ENCODE data around the gene OAT. TPM values are rescaled to one million over a fixed set of nuclear protein-coding genes. Genes with fewer than 3 reads are reported as not detected.
A peak's percentile ranks its signal among the peaks of the same experiment; 100 is the strongest.

The OAT gene
- total and polyA plus RNA-seq, 10 of the 15 experiments (the other 5 are each of a cell fraction or from before 2014, with no cell fraction given) = 1.2 to 9.8 (median 1.6) TPM

- no peaks in the 10 kb centered on the region for H4K20me1 ChIP-seq (ENCODE audit: control insufficient read depth, insufficient read depth)
- H3K9ac ChIP-seq (ENCODE audit: control insufficient read depth, insufficient read depth, low read length) = no peak overlapping the region
- POLR2A ChIA-PET = no interaction called here
- BruUV-seq (replicated peaks) = no TSS peak
- RAD21 ChIA-PET (ENCODE audit: unreplicated experiment) = no interaction called here
- intact Hi-C loops (cut with micrococcal nuclease; ENCODE audit: unreplicated experiment) = no loop called here
- no peaks in the 10 kb centered on the region for H3K36me3 ChIP-seq (ENCODE audit: control insufficient read depth in 2 of 2, insufficient read depth in 2 of 2, low read length in 1 of 2)
- H3K4me1 ChIP-seq (ENCODE audit: control insufficient read depth, insufficient read depth, low read length) = no peaks in the 10 kb centered on the region
- no peak overlapping the region for H3K27ac ChIP-seq (ENCODE audit: control insufficient read depth, insufficient read depth)
- ATAC-seq (no peak), DNase-seq (ENCODE audit: low read depth, low spot score) (no peak), FAIRE-seq (no peak)
- no peak for TF ChIP-seq BACH1 (IDR thresholded peaks at IDR 0.05; ENCODE audit: borderline replicate concordance)
- no peak for TF ChIP-seq ZNF217 (IDR thresholded peaks at IDR 0.05)
- no peak for TF ChIP-seq HCFC1 (IDR thresholded peaks at IDR 0.05; ENCODE audit: low read length)
- no peak for TF ChIP-seq RAD51 (IDR thresholded peaks at IDR 0.05)
- TF ChIP-seq HDAC6 (IDR thresholded peaks at IDR 0.05; ENCODE audit: unreplicated experiment) = no peak
- TF ChIP-seq LARP7 (IDR thresholded peaks at IDR 0.05) = no peak
- no peak for TF ChIP-seq SPI1 (IDR thresholded peaks at IDR 0.05; ENCODE audit: borderline replicate concordance, insufficient read depth, low read depth, low read length)
- no peak for TF ChIP-seq FOXM1 (IDR thresholded peaks at IDR 0.05; ENCODE audit: low read depth, low read length)
- TF ChIP-seq POLR2AphosphoS5 (IDR thresholded peaks at IDR 0.05; ENCODE audit: low read length) = no peak
- TF ChIP-seq YBX1 (IDR thresholded peaks at IDR 0.05) = no peak
- no peaks in the 10 kb centered on the region for H3K79me2 ChIP-seq (ENCODE audit: control insufficient read depth, insufficient read depth, low read length)
- SMC1A ChIA-PET (ENCODE audit: uncharacterized antibody, unreplicated experiment) = no interaction called here
- H2AFZ ChIP-seq (ENCODE audit: control insufficient read depth, low read depth, low read length) = no peak overlapping the region
- no peak overlapping the region for H3K4me2 ChIP-seq (ENCODE audit: control insufficient read depth, insufficient read depth)
- H3K4me3 ChIP-seq = no peak overlapping the region
- peaks cover 19 to 20% of the 10 kb centered on the region in 2 experiments for H3K27me3 ChIP-seq (replicated peaks in 1 of 2; ENCODE audit: control insufficient read depth in 2 of 2, insufficient read depth in 2 of 2, low read length in 1 of 2)
- WGBS (ENCODE audit: insufficient coverage, insufficient replicate concordance, low lambda C conversion rate, missing lambda C conversion rate) = 8% methylated on average over 5 of the region's 5 CpGs
- in situ Hi-C loops (cut with MboI) = no loop called here
- H3K9me3 ChIP-seq (replicated peaks; ENCODE audit: control insufficient read depth, insufficient read depth, low read length) = no peaks in the 10 kb centered on the region
- CTCF ChIA-PET = no interaction called here
Observed at GRCh38 chr10:124450783-124451057, 32.0 kb upstream of the OAT start.

- ChIA-PET POLR2A (no interaction called here), CTCF (no interaction called here), RAD21 (ENCODE audit: unreplicated experiment) (no interaction called here), SMC1A (ENCODE audit: uncharacterized antibody, unreplicated experiment) (no interaction called here)
- ATAC-seq (no peak), DNase-seq (ENCODE audit: low read depth, low spot score) (no peak), FAIRE-seq (no peak)
- TF ChIP-seq SKIL (IDR thresholded peaks at IDR 0.05; ENCODE audit: low read depth, poor library complexity, severe bottlenecking) (no peak), EZH2 (IDR thresholded peaks at IDR 0.05; ENCODE audit: borderline replicate concordance, control insufficient read depth, low read depth, low read length) (peak; percentile 96; the same call in 1 of the 2 replicates), DPF2 (IDR thresholded peaks at IDR 0.05) (no peak)
- no peaks in the 10 kb centered on the region for H3K36me3 ChIP-seq (ENCODE audit: control insufficient read depth in 2 of 2, insufficient read depth in 2 of 2, low read length in 1 of 2)
- no peak within 1 kb of the TSS for H2AFZ ChIP-seq (ENCODE audit: control insufficient read depth, low read depth, low read length)
- no peak within 1 kb of the TSS for H3K9ac ChIP-seq (ENCODE audit: control insufficient read depth, insufficient read depth, low read length)
- no peaks in the 10 kb centered on the region for H3K79me2 ChIP-seq (ENCODE audit: control insufficient read depth, insufficient read depth, low read length)
- no peak within 1 kb of the TSS for H3K4me3 ChIP-seq
- 1% methylated on average over 35 of the region's 57 CpGs for WGBS (ENCODE audit: insufficient coverage, insufficient replicate concordance, low lambda C conversion rate, missing lambda C conversion rate)
- H3K27ac ChIP-seq (ENCODE audit: control insufficient read depth, insufficient read depth) = no peak within 1 kb of the TSS
- peaks cover 19 to 20% of the 10 kb centered on the region in 2 experiments for H3K27me3 ChIP-seq (replicated peaks in 1 of 2; ENCODE audit: control insufficient read depth in 2 of 2, insufficient read depth in 2 of 2, low read length in 1 of 2)
- no peaks in the 10 kb centered on the region for H4K20me1 ChIP-seq (ENCODE audit: control insufficient read depth, insufficient read depth)
- intact Hi-C loops (cut with micrococcal nuclease; ENCODE audit: unreplicated experiment) (no loop called here), in situ Hi-C loops (cut with MboI) (no loop called here)
- no peaks in the 10 kb centered on the region for H3K4me1 ChIP-seq (ENCODE audit: control insufficient read depth, insufficient read depth, low read length)
- H3K4me2 ChIP-seq (ENCODE audit: control insufficient read depth, insufficient read depth) = no peak within 1 kb of the TSS
- no TSS peak for BruUV-seq (replicated peaks)
- no peaks in the 10 kb centered on the region for H3K9me3 ChIP-seq (replicated peaks; ENCODE audit: control insufficient read depth, insufficient read depth, low read length)
Observed at GRCh38 chr10:124450012-124450782, 31.5 kb upstream of the OAT start, which contains the start of gene NKX1-2. TSS of gene NKX1-2 (minus strand) at chr10:124450035. CDS start at chr10:124449943, 92 bp downstream.

All from GM12878 (cell line).